ENCODE results near the gene SLC6A11. TPM values are rescaled to one million over a fixed set of nuclear protein-coding genes. Genes with fewer than 3 reads are reported as not detected.

The SLC6A11 gene
- total and polyA plus RNA-seq, 2 of the 8 experiments (the other 6 are each of a cell fraction or from before 2014, with no cell fraction given): 0.78 to 1.5 TPM

DNA sequence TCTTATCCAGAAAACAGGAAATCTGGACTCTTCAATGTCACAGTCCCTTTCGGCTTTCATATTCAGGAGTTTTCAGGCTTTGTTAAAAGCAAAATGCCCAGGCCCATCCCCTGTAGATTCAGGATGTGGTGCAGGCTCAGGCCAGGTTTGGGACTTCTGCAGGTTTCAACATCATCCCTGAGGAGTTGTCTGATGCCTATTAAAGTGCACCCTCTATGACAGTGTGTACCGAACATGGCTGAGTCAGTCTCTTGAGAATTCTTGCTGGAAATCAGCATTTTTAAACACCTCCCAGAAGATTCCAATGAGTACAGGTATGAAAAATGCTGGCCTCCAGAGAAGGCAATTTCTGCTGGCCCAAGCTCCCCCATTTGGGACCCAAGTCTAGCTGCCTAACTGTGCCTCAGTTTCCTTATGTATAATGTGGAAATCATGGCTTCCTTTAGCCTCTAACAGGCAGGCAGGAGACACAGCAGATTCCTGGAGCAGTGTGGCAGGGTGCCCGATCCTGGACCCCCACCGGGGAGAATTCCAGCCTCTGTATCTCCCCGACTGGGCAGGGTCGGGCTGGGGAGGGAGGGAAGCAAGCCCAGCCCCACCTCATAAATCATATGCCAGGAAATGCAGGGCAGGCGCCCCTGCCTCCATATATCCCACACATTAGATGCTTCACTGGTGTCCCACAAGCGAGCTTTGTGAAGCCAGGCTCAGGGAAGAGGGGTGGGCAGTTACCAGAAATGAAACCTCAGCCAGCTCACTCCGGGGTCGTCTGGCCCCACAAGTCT, 44.4 kb upstream of the SLC6A11 start:
- 82% methylated on average over 10 of the region's 10 CpGs; no CpG with 5 or more reads in 1 of the 2 experiments for WGBS, 2 experiments (ENCODE audit: extremely low coverage in 1 of 2, insufficient coverage in 1 of 2, insufficient read length in 1 of 2, insufficient replicate concordance in 2 of 2, low coverage in 1 of 2, low lambda C conversion rate in 2 of 2, missing lambda C conversion rate in 1 of 2)

More for the DNA sequence above, 44.4 kb upstream of the SLC6A11 start:
- FAIRE-seq: no peak
- no peak overlapping the region for H3K27ac ChIP-seq (ENCODE audit: low read depth, low read length)
- H2BK15ac ChIP-seq (ENCODE audit: low read length): no peak overlapping the region
- no peak overlapping the region for H2BK5ac ChIP-seq (ENCODE audit: low read depth, low read length)
- no peaks in the 10 kb centered on the region for H4K20me1 ChIP-seq (replicated peaks in 1 of 2; ENCODE audit: control insufficient read depth in 1 of 2, insufficient read depth in 2 of 2, low read length in 2 of 2)
- H3K36me3 ChIP-seq (ENCODE audit: control insufficient read depth in 2 of 4, insufficient read depth in 4 of 4, low read length in 3 of 4): no peaks in the 10 kb centered on the region
- H3K9ac ChIP-seq (replicated peaks in 1 of 4; ENCODE audit: extremely low read depth in 1 of 4, low read depth in 3 of 4, low read length in 3 of 4): no peak overlapping the region
- no peak overlapping the region for H3K4ac ChIP-seq (replicated peaks; ENCODE audit: insufficient read length, low read depth, low read length)
- peak overlapping the region; percentile 36; the same call in 1 of the 2 replicates for H4K8ac ChIP-seq (ENCODE audit: extremely low read depth, insufficient read depth, low read length)
- no peak overlapping the region for H4K5ac ChIP-seq (ENCODE audit: insufficient read length, low read depth, low read length)
- H3K4me3 ChIP-seq (ENCODE audit: extremely low read depth in 1 of 4, insufficient read depth in 2 of 4, low read depth in 3 of 4, low read length in 4 of 4): no peak overlapping the region
- H2BK12ac ChIP-seq (ENCODE audit: low read depth, low read length): no peak overlapping the region
- no peaks in the 10 kb centered on the region; a peak in 1 of 7 replicates for H3K4me1 ChIP-seq (replicated peaks in 1 of 4; ENCODE audit: control insufficient read depth in 3 of 4, insufficient read depth in 4 of 4, low read length in 3 of 4)
- no peak overlapping the region for H3K14ac ChIP-seq (ENCODE audit: insufficient read length)
- ChIA-PET CTCF (ENCODE audit: partially characterized antibody) (interaction anchor here (0.6 to 11.3 kb wide), 22 partner anchors 10 to 1054 kb away, joined by 3 to 193 read pairs (median 9); no protein-coding TSS in a partner anchor), POLR2A (ENCODE audit: partially characterized antibody) (interaction anchor here (1.2 kb wide), 1 partner anchor 11 kb away, joined by 3 read pairs; no protein-coding TSS in a partner anchor)
- no peak overlapping the region for H2AFZ ChIP-seq (ENCODE audit: low read length)
- no peak for TF ChIP-seq CTBP2 (IDR thresholded peaks at IDR 0.05; ENCODE audit: borderline replicate concordance, insufficient read depth, insufficient read length, low read length)
- TF ChIP-seq RBBP5 (IDR thresholded peaks at IDR 0.05; ENCODE audit: borderline replicate concordance, low read depth, low read length): no peak
- no peak for TF ChIP-seq KDM5A (IDR thresholded peaks at IDR 0.05; ENCODE audit: low read length)
- TF ChIP-seq CBX8 (IDR thresholded peaks at IDR 0.05; ENCODE audit: borderline replicate concordance, low read depth, low read length): no peak
- no peak for TF ChIP-seq CREB1 (IDR thresholded peaks at IDR 0.05)
- no peak for TF ChIP-seq TAF1 (IDR thresholded peaks at IDR 0.05; ENCODE audit: low read depth, low read length)
- TF ChIP-seq MAFK (IDR thresholded peaks at IDR 0.05; ENCODE audit: low read depth, low read length): no peak
- no peak for TF ChIP-seq HDAC2 (IDR thresholded peaks at IDR 0.05; ENCODE audit: borderline replicate concordance in 1 of 2, low read depth in 2 of 2, low read length in 2 of 2)
- no peak for TF ChIP-seq CHD1 (IDR thresholded peaks at IDR 0.05; ENCODE audit: low read depth, low read length)
- TF ChIP-seq RAD21 (IDR thresholded peaks at IDR 0.05 in 1 of 2, conservative IDR thresholded peaks at IDR 0.05 in 1 of 2; ENCODE audit: low read depth in 2 of 2, low read length in 2 of 2): no peak
- TF ChIP-seq HDAC6 (IDR thresholded peaks at IDR 0.05; ENCODE audit: low read depth, low read length): no peak
- no peak for TF ChIP-seq SAP30 (IDR thresholded peaks at IDR 0.05; ENCODE audit: insufficient read depth, insufficient replicate concordance, low read length)
- H3K79me2 ChIP-seq (ENCODE audit: control insufficient read depth in 1 of 2, insufficient read depth in 2 of 2, low read length in 2 of 2): no peaks in the 10 kb centered on the region
- H2AK5ac ChIP-seq (ENCODE audit: low read depth, low read length): no peak overlapping the region
- no peaks in the 10 kb centered on the region for H3K9me3 ChIP-seq (ENCODE audit: insufficient read depth in 2 of 2, low read depth in 1 of 2, low read length in 1 of 2)
- H3K4me2 ChIP-seq (ENCODE audit: insufficient read depth in 1 of 2, low read depth in 2 of 2, low read length in 2 of 2): no peak overlapping the region
- no peak overlapping the region for H2BK20ac ChIP-seq (ENCODE audit: low read length)
- peaks cover 0 to 5% (median under 1%) of the 10 kb centered on the region in 4 experiments; a peak in 2 of 7 replicates for H3K27me3 ChIP-seq (replicated peaks in 1 of 4; ENCODE audit: control insufficient read depth in 3 of 4, extremely low read depth in 1 of 4, insufficient read depth in 3 of 4, low read length in 3 of 4)
- no peak overlapping the region for H3K23ac ChIP-seq (ENCODE audit: insufficient read length)
- H3K23me2 ChIP-seq (ENCODE audit: low read depth, low read length): no peaks in the 10 kb centered on the region
- no peak overlapping the region for H2BK120ac ChIP-seq (replicated peaks; ENCODE audit: low read depth, low read length)
- no peaks in the 10 kb centered on the region for H3K79me1 ChIP-seq (ENCODE audit: low read depth, low read length)
- H3K56ac ChIP-seq (replicated peaks; ENCODE audit: insufficient read length, low read depth, low read length): no peak overlapping the region
- no peak overlapping the region for H3K18ac ChIP-seq (ENCODE audit: extremely low read depth, low read length)
- H4K91ac ChIP-seq (replicated peaks; ENCODE audit: insufficient read length, low read length): no peak overlapping the region
- DNase-seq (ENCODE audit: low read depth in 1 of 2, low spot score in 2 of 2): peak in 1 of 2 experiments; percentile 11

Measured in H1 (cell line).